NT2/D1 (cell line): ENCODE data around the gene IRX4.

Source experiments
- DNase-seq: peaks from one replicate; pipeline ENCODE4 v3.0.0-alpha.2; 2011; ENCODE audit warnings: low read depth, low spot score
- H3K27me3 ChIP-seq: 2 replicates; pipeline ENCODE4 v1.6.0; 2011; ENCODE audit warnings: mild to moderate bottlenecking; ENCODE audit not compliant: insufficient read length, insufficient read depth
- H3K36me3 ChIP-seq: 2 replicates; pipeline ENCODE4 v1.6.1; 2011; ENCODE audit warnings: mild to moderate bottlenecking, low read length, mixed read lengths; ENCODE audit not compliant: insufficient read depth, insufficient read length
- H3K4me1 ChIP-seq: 2 replicates; pipeline ENCODE4 v1.5.1; 2011; ENCODE audit not compliant: insufficient read depth, insufficient read length
- H3K4me3 ChIP-seq: 2 replicates; pipeline ENCODE4 v1.5.1; 2011; ENCODE audit warnings: low read depth; ENCODE audit not compliant: insufficient read length
- H3K9ac ChIP-seq: 2 replicates; pipeline ENCODE4 v1.6.0; 2011; ENCODE audit warnings: low read depth; ENCODE audit not compliant: insufficient read length
- H3K9me3 ChIP-seq: 2 replicates; pipeline ENCODE4 v1.5.1; 2011; ENCODE audit warnings: mild to moderate bottlenecking, low read length; ENCODE audit not compliant: insufficient read depth
- SUZ12 ChIP-seq: IDR thresholded peaks from 2 replicates; pipeline ENCODE4 v1.6.1; 2011; ENCODE audit not compliant: insufficient read length, insufficient read depth; ENCODE audit errors: extremely low read depth
- YY1 ChIP-seq: IDR thresholded peaks from 2 replicates; pipeline ENCODE4 v1.6.1; 2011; ENCODE audit not compliant: insufficient read length, insufficient read depth
- ZNF274 ChIP-seq: IDR thresholded peaks from 2 replicates; pipeline ENCODE4 v1.6.1; 2011; ENCODE audit warnings: mild to moderate bottlenecking, low read depth, low read length

IRX4 gene

DNA sequence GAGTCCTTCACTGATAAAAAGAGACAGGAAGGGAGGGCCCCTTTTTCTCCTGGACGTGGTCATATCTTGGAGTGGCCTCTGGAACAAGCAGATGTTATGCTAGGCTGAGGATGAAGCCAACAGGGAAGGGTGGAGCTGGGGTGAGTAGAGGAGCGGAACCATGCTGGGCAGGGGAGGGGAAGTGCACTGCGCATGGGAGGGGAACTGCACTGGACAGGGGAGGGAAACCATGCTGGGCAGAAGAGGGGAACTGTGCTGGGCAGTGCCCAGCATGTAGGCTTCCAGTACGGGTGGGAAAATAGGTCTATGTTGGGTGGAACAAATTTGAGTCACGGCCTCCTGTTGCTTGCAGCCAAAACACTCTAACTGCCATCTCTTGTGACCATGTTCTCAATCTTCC is 19.3 kb upstream of the IRX4 start:
- no peak for DNase-seq
- Histone ChIP-seq H3K27me3 (no peaks in the 10 kb centered on the region), H3K9ac (no peak overlapping the region), H3K4me3 (no peak overlapping the region), H3K4me1 (no peaks in the 10 kb centered on the region), H3K36me3 (no peaks in the 10 kb centered on the region), H3K9me3 (peaks cover 7% of the 10 kb centered on the region; the same call in 1 of the 2 replicates)
- TF ChIP-seq YY1: no peak
- TF ChIP-seq ZNF274: no peak

GRCh38 chr5:1901061-1901460 is 18.3 kb upstream of the IRX4 start:
- no peak for DNase-seq
- Histone ChIP-seq H3K9me3 (peaks cover 7% of the 10 kb centered on the region; the same call in 1 of the 2 replicates), H3K4me3 (no peak overlapping the region), H3K4me1 (no peaks in the 10 kb centered on the region), H3K36me3 (no peaks in the 10 kb centered on the region), H3K27me3 (no peaks in the 10 kb centered on the region), H3K9ac (no peak overlapping the region)
- TF ChIP-seq YY1: no peak

DNA sequence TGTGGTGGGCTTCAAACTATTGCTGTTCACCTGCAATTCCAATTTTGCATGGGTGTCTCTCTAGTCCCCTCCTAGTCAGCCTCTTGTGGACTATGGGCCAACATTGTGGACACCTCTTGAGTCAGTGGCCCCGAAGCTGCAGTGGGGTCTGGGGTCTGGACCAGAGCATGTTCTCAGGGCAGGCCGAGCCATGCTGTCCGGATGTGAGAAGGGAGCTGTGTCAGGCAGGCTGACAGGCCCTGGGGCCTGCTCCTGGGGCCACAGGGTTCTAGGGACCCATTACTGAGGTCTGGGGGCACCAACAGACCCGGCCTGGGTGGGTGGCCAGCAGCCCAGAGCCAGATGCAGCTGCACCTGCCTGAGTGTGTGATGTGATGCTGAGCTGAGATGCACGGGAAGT is 16.5 kb upstream of the IRX4 start:
- Histone ChIP-seq H3K9ac (no peak overlapping the region), H3K27me3 (no peaks in the 10 kb centered on the region), H3K9me3 (0 out of 2 replicates have a peak, but pooled peaks cover 7% of the 10 kb centered on the region), H3K36me3 (no peaks in the 10 kb centered on the region), H3K4me3 (no peak overlapping the region), H3K4me1 (no peaks in the 10 kb centered on the region)
- DNase-seq: no peak
- no peak for TF ChIP-seq YY1
- TF ChIP-seq SUZ12: no peak
- no peak for TF ChIP-seq ZNF274

GRCh38 chr5:1897816-1898450 is 15.2 kb upstream of the IRX4 start:
- H3K27me3 ChIP-seq: peaks cover 2% of the 10 kb centered on the region
- no peaks in the 10 kb centered on the region for H3K36me3 ChIP-seq
- H3K9me3 ChIP-seq: 0 out of 2 replicates have a peak, but pooled peaks cover 7% of the 10 kb centered on the region
- H3K4me1 ChIP-seq: no peaks in the 10 kb centered on the region
- no peak overlapping the region for H3K9ac ChIP-seq
- DNase-seq: no peak
- no peak overlapping the region for H3K4me3 ChIP-seq
- TF ChIP-seq YY1 (no peak), ZNF274 (no peak), SUZ12 (no peak)

DNA sequence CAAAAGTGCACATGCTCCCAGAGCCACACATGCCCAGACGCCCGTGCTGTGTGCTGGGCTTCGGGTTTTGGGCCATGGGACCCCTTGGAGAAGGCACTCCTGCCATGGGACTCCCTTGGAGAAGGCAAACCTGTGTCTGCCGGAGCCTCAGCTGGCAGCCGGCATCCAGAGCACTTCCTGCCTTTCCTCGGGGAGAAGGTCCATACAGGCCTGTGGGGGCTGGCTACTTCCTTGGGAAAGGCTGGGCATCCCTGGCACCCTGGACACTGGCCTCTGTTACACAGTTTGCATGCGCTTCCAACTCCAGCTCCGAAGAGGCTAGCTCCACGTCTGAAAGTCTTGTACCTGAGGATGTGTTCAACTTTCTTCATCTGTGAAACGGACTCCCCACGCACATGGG is 14.7 kb upstream of the IRX4 start:
- no peak overlapping the region for H3K9ac ChIP-seq
- peaks cover 4% of the 10 kb centered on the region for H3K27me3 ChIP-seq
- 0 out of 2 replicates have a peak, but pooled peaks cover 7% of the 10 kb centered on the region for H3K9me3 ChIP-seq
- no peaks in the 10 kb centered on the region for H3K4me1 ChIP-seq
- DNase-seq: no peak
- TF ChIP-seq YY1 (no peak), SUZ12 (no peak), ZNF274 (no peak)
- H3K36me3 ChIP-seq: no peaks in the 10 kb centered on the region
- no peak overlapping the region for H3K4me3 ChIP-seq

- no peak for DNase-seq
- H3K9me3 ChIP-seq: 0 out of 2 replicates have a peak, but pooled peaks cover 3% of the 10 kb centered on the region
- no peak overlapping the region for H3K4me3 ChIP-seq
- H3K9ac ChIP-seq: no peak overlapping the region
- H3K4me1 ChIP-seq: no peaks in the 10 kb centered on the region
- TF ChIP-seq ZNF274: no peak
- TF ChIP-seq SUZ12: no peak
- TF ChIP-seq YY1: no peak
- H3K27me3 ChIP-seq: peaks cover 4% of the 10 kb centered on the region
- no peaks in the 10 kb centered on the region for H3K36me3 ChIP-seq
Observed at GRCh38 chr5:1896602-1897376, 14.1 kb upstream of the IRX4 start.

DNA sequence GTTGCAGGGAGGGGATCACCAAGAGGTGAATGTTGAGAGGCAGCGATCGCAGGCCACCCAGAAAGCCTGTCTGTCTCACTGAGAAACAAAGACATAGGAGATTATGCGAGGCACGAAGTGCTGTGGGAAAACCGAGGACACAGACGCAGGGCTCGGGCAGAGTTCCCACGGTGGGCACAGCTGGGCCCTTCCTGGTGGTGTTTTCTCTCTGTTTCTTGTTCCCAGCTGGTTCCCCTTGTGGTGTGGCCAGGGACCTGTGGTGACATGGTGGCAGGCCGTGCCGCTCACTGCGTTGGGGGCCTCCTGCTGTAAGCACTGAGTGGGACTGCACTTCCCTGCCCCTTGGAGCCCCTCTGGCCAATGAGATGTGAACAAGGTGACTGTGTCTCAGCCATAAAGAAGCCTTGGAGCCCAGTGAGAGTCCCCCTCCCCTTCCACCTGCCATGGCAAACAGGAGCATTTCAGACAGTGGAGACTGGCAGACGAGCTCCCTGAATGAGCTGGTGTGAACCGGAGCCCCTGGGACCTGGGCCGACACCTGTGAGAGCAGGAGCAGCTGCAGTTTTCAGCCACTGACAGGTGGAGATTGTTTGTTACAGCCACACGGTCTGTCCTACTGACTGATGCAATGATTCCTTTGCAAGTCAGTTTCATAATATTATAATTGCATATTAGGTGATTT is 13.2 kb upstream of the IRX4 start:
- no peak overlapping the region for H3K9ac ChIP-seq
- no peaks in the 10 kb centered on the region for H3K36me3 ChIP-seq
- no peak for TF ChIP-seq ZNF274
- no peak for TF ChIP-seq YY1
- no peak for TF ChIP-seq SUZ12
- no peaks in the 10 kb centered on the region for H3K4me1 ChIP-seq
- DNase-seq: no peak
- peaks cover 4% of the 10 kb centered on the region for H3K27me3 ChIP-seq
- no peak overlapping the region for H3K4me3 ChIP-seq
- H3K9me3 ChIP-seq: no peaks in the 10 kb centered on the region
